SK-N-SH (cell line): ENCODE measurements around the gene GAB2. TPM values are rescaled to one million over a fixed set of nuclear protein-coding genes. Genes with fewer than 3 reads are reported as not detected.

Source experiments
- CTCF ChIA-PET: fragments of 300-600, 350-600 bp; formaldehyde crosslinking; extraction: SDS; loops from one replicate; lab custom pipeline; 2021; lab: Yijun Ruan, JAX
- POLR2A ChIA-PET: fragments of 350-600 bp; sonication (Branson Sonifier 250); formaldehyde crosslinking; extraction: SDS; loops from one replicate; lab custom pipeline; 2020; ENCODE audit warnings: antibody characterized with exemption, inconsistent platforms; lab: Yijun Ruan, JAX
- DNase-seq: peaks from one replicate; pipeline ENCODE4 v3.0.0; 2012
- H2AFZ ChIP-seq: fragments of 200-600 bp; sonication (generic); 2 replicates; pipeline ENCODE4 v1.8.1; 2016; ENCODE audit warnings: antibody characterized with exemption, mild to moderate bottlenecking, low read depth
- H3F3A ChIP-seq: fragments of 200-600 bp; sonication (generic); replicated peaks from 2 replicates; pipeline ENCODE3; 2016; ENCODE audit warnings: antibody characterized with exemption, mild to moderate bottlenecking; ENCODE audit not compliant: insufficient read depth
- H3K27ac ChIP-seq, 2 experiments: fragments of 200-500 bp in 1 of 2; fragments of 200-600 bp in 1 of 2; sonication (Bioruptor generic) in 1 of 2; sonication (generic), shearing (Covaris generic) in 1 of 2; 2 replicates each; pipeline versions ENCODE4 v1.5.1 to v1.6.1; 2014 to 2016; ENCODE audit warnings: low read depth in 2 of 2, inconsistent platforms in 1 of 2, low read length in 1 of 2, mild to moderate bottlenecking in 1 of 2, mixed read lengths in 1 of 2
- H3K27me3 ChIP-seq: fragments of 200-600 bp; sonication (generic), shearing (Covaris generic); 2 replicates; pipeline ENCODE4 v1.6.1; 2016; ENCODE audit warnings: mixed run types; ENCODE audit not compliant: insufficient read depth
- H3K36me3 ChIP-seq, 2 experiments: fragments of 200-500 bp in 1 of 2; fragments of 200-600 bp in 1 of 2; sonication (Bioruptor generic) in 1 of 2; sonication (generic) in 1 of 2; replicated peaks in 1 of 2; 2 replicates each; pipeline versions ENCODE3 to v1.5.1; 2014 to 2016; ENCODE audit warnings: low read length in 1 of 2, mild to moderate bottlenecking in 1 of 2; ENCODE audit not compliant: insufficient read depth in 2 of 2, control insufficient read depth in 1 of 2
- H3K4me1 ChIP-seq, 2 experiments: fragments of 200-500 bp in 1 of 2; fragments of 200-600 bp in 1 of 2; sonication (Bioruptor generic) in 1 of 2; sonication (generic), shearing (Covaris generic) in 1 of 2; 2 replicates each; pipeline versions ENCODE4 v1.5.1 to v1.6.1; 2014 to 2016; ENCODE audit warnings: low read depth in 1 of 2, low read length in 1 of 2, mixed run types in 1 of 2; ENCODE audit not compliant: insufficient read depth in 2 of 2, control insufficient read depth in 1 of 2
- H3K4me2 ChIP-seq: fragments of 200-600 bp; sonication (generic), shearing (Covaris generic); 2 replicates; pipeline ENCODE4 v1.6.1; 2017; ENCODE audit warnings: mixed run types
- H3K4me3 ChIP-seq, 2 experiments: fragments of 200-500 bp in 1 of 2; fragments of 200-600 bp in 1 of 2; sonication (Bioruptor generic) in 1 of 2; sonication (generic), shearing (Covaris generic) in 1 of 2; 2 replicates each; pipeline versions ENCODE4 v1.5.1 to v1.8.1; 2014 to 2016; ENCODE audit warnings: low read depth in 2 of 2, inconsistent platforms in 1 of 2, low read length in 1 of 2, mild to moderate bottlenecking in 1 of 2, mixed read lengths in 1 of 2, moderate library complexity in 1 of 2
- H3K79me2 ChIP-seq: fragments of 200-600 bp; sonication (generic); 2 replicates; pipeline ENCODE4 v1.8.1; 2017; ENCODE audit warnings: mild to moderate bottlenecking; ENCODE audit not compliant: insufficient read depth
- H3K9ac ChIP-seq: fragments of 200-600 bp; sonication (generic); 2 replicates; pipeline ENCODE4 v1.6.1; 2017; ENCODE audit warnings: mixed run types
- H3K9me2 ChIP-seq: fragments of 200-600 bp; sonication (generic); 2 replicates; pipeline ENCODE4 v1.6.1; 2017; ENCODE audit warnings: mixed run types
- H3K9me3 ChIP-seq: fragments of 200-600 bp; sonication (generic); 2 replicates; pipeline ENCODE4 v1.6.1; 2017; ENCODE audit warnings: mixed run types, mild to moderate bottlenecking, moderate library complexity
- H4K20me1 ChIP-seq: fragments of 200-600 bp; sonication (generic); 2 replicates; pipeline ENCODE4 v1.6.1; 2017; ENCODE audit warnings: mild to moderate bottlenecking, mixed run types; ENCODE audit not compliant: insufficient read depth
- EP300 ChIP-seq, 2 experiments: IDR thresholded peaks; 2 replicates each; pipeline versions ENCODE4 v1.4.0 to v1.6.1; 2012; ENCODE audit warnings: borderline replicate concordance in 1 of 2, low read depth in 1 of 2, low read length in 1 of 2
- EZH2phosphoT487 ChIP-seq: fragments of 200-600 bp; sonication (generic); IDR thresholded peaks from 2 replicates; pipeline ENCODE4 v1.6.1; 2017; ENCODE audit warnings: low read depth, mixed run types, mild to moderate bottlenecking, antibody characterized with exemption, moderate library complexity, borderline replicate concordance
- FOXJ3 ChIP-seq: sonication (generic); formaldehyde crosslinking; IDR thresholded peaks from 2 replicates; pipeline ENCODE4 v1.5.1; 2020; ENCODE audit warnings: mild to moderate bottlenecking, missing genetic modification reagents
- FOXM1 ChIP-seq: IDR thresholded peaks from 2 replicates; pipeline ENCODE4 v1.4.0; 2012; ENCODE audit warnings: low read depth, mild to moderate bottlenecking
- JUND ChIP-seq: IDR thresholded peaks from 2 replicates; pipeline ENCODE4 v1.4.0; 2012
- MEF2A ChIP-seq: IDR thresholded peaks from 2 replicates; pipeline ENCODE4 v1.4.0; 2012; ENCODE audit warnings: low read depth, borderline replicate concordance
- MXI1 ChIP-seq: IDR thresholded peaks from 2 replicates; pipeline ENCODE4 v1.6.1; 2012; ENCODE audit warnings: mild to moderate bottlenecking, low read depth, low read length, improper control_type of control experiment
- RAD21 ChIP-seq: IDR thresholded peaks from 2 replicates; pipeline ENCODE4 v1.6.1; 2012; ENCODE audit warnings: mild to moderate bottlenecking, low read length
- RCOR1 ChIP-seq: fragments of 150-350 bp; IDR thresholded peaks from 2 replicates; pipeline ENCODE4 v1.6.1; 2017; ENCODE audit warnings: antibody characterized with exemption, low read length
- RFX5 ChIP-seq: IDR thresholded peaks from 2 replicates; pipeline ENCODE4 v1.6.1; 2012; ENCODE audit warnings: mild to moderate bottlenecking, improper control_type of control experiment, low read length
- RXRA ChIP-seq: IDR thresholded peaks from 2 replicates; pipeline ENCODE4 v1.4.0; 2012; ENCODE audit warnings: low read depth, mild to moderate bottlenecking, borderline replicate concordance
- SIN3A ChIP-seq: IDR thresholded peaks from 2 replicates; pipeline ENCODE4 v1.6.1; 2012; ENCODE audit warnings: low read depth, mild to moderate bottlenecking, low read length, moderate library complexity, borderline replicate concordance
- SMC3 ChIP-seq: IDR thresholded peaks from 2 replicates; pipeline ENCODE4 v1.6.1; 2012; ENCODE audit warnings: low read depth, low read length, improper control_type of control experiment
- TEAD4 ChIP-seq: IDR thresholded peaks from 2 replicates; pipeline ENCODE4 v1.4.0; 2012; ENCODE audit warnings: mild to moderate bottlenecking, borderline replicate concordance; ENCODE audit not compliant: insufficient read depth
- YY1 ChIP-seq: IDR thresholded peaks from 2 replicates; pipeline ENCODE4 v1.4.0; 2012; ENCODE audit warnings: low read depth, mild to moderate bottlenecking
- WGBS: methylation state at CpG from one replicate; pipeline ENCODE4 v1.1.6; 2017; ENCODE audit warnings: low lambda C conversion rate; 5-methylcytosine and 5-hydroxymethylcytosine counted together
- polyA plus RNA-seq, 3 experiments: library from polyadenylated mRNA; depleted of rRNA; stranded (reverse); fragments of >200 nt; gene quantifications; 2 replicates each; pipeline ENCODE4 v1.2.3, GENCODE V29; 2012
- TF ChIP-seq, protein P1 (sequence below): fragments of 200-600 bp; sonication (generic); IDR thresholded peaks from 2 replicates; pipeline ENCODE4 v1.6.1; 2017; ENCODE audit warnings: antibody characterized with exemption, mild to moderate bottlenecking, moderate library complexity
- TF ChIP-seq, protein P2 (sequence below): fragments of 150-350 bp; IDR thresholded peaks from 2 replicates; pipeline ENCODE4 v1.6.1; 2016; ENCODE audit warnings: mild to moderate bottlenecking, low read depth, low read length
- TF ChIP-seq, protein P3 (sequence below): IDR thresholded peaks from 2 replicates; pipeline ENCODE4; 2012
- TF ChIP-seq, protein P4 (sequence below): IDR thresholded peaks from 2 replicates; pipeline ENCODE4 v1.4.0; 2012; ENCODE audit warnings: low read depth
- TF ChIP-seq, protein P5 (sequence below): IDR thresholded peaks from 2 replicates; pipeline ENCODE4 v1.4.0; 2012; ENCODE audit warnings: low read depth, borderline replicate concordance

GAB2 gene
- polyA plus RNA-seq, 1 of the 3 experiments (the other 2 are of a cell fraction), result 5.6 TPM

DNA sequence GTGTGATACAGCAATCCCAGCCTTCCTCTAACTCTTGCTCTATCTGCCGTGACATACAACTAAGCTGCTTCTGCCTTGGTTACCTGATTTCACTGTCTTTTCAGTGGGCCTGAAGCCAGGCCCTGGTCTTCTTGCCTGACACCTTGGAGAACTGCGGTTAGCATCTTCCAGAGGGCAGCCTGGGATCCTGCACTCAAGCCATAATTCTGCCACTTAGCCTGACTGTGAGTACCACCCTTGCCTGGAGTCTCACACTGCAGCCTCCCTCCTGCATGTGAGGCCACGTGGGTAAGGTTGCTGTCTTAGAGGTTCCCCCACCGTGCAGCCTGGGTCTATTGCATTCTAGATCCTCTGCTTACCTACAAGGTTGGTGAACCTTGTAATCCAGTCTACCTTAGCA, 193.1 kb downstream of the GAB2 start (continued):
- TF ChIP-seq, protein P1, sequence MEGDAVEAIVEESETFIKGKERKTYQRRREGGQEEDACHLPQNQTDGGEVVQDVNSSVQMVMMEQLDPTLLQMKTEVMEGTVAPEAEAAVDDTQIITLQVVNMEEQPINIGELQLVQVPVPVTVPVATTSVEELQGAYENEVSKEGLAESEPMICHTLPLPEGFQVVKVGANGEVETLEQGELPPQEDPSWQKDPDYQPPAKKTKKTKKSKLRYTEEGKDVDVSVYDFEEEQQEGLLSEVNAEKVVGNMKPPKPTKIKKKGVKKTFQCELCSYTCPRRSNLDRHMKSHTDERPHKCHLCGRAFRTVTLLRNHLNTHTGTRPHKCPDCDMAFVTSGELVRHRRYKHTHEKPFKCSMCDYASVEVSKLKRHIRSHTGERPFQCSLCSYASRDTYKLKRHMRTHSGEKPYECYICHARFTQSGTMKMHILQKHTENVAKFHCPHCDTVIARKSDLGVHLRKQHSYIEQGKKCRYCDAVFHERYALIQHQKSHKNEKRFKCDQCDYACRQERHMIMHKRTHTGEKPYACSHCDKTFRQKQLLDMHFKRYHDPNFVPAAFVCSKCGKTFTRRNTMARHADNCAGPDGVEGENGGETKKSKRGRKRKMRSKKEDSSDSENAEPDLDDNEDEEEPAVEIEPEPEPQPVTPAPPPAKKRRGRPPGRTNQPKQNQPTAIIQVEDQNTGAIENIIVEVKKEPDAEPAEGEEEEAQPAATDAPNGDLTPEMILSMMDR, result no peak
- no peak for TF ChIP-seq JUND
- no peak for TF ChIP-seq EZH2phosphoT487

DNA sequence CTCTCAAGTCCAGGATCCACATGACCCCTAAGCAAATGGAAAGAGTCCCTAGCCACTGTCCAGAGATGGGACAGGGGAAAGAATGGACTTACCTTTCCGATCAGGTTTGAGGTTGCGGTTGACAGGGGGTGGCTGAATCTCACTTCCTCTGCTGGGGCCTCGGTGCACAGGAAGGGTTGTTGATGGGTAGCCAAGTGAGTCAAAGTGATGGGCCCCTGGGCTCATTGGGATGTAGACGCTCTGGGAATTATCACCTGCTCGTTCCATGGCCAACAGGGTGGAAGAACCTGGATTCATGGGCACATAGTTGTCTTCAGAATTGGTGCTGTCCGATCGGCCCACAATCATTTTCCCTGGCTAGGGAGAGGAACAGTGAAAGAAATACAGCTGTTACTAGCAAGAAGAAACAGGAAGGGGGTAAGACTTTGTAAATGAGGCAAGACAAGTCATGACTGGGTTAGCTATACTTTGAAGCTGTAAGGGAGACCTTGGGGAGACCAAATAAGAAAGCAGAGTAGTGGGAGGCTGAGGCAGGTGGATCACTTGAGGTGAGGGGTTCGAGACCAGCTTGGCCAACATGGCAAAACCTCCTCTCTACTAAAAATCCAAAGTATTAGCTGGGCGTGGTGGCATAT, 194.2 kb downstream of the GAB2 start:
- Histone ChIP-seq H3K9me3 (no peaks in the 10 kb centered on the region), H3K36me3 (peaks cover 12 to 76% of the 10 kb centered on the region in 2 experiments), H4K20me1 (no peaks in the 10 kb centered on the region), H3K9me2 (no peaks in the 10 kb centered on the region), H3K27me3 (no peaks in the 10 kb centered on the region), H3K4me1 (peaks cover 0 to 7% of the 10 kb centered on the region in 2 experiments; a peak in 1 of 4 replicates), H2AFZ (no peak overlapping the region), H3K4me2 (no peak overlapping the region), H3K4me3 (no peak overlapping the region), H3K27ac (peak overlapping the region in 1 of 2 experiments; percentile 9; a peak in 1 of 4 replicates), H3K79me2 (no peaks in the 10 kb centered on the region), H3K9ac (no peak overlapping the region), H3F3A (no peaks in the 10 kb centered on the region)
- ChIA-PET CTCF (interaction anchor here (2.3 kb wide), 1 partner anchor 341 kb away, joined by 13 read pairs; no protein-coding TSS in a partner anchor), POLR2A (no interaction called here)
- no peak for DNase-seq
- no peak for TF ChIP-seq RAD21
- TF ChIP-seq MEF2A, result no peak
- TF ChIP-seq, protein P2, sequence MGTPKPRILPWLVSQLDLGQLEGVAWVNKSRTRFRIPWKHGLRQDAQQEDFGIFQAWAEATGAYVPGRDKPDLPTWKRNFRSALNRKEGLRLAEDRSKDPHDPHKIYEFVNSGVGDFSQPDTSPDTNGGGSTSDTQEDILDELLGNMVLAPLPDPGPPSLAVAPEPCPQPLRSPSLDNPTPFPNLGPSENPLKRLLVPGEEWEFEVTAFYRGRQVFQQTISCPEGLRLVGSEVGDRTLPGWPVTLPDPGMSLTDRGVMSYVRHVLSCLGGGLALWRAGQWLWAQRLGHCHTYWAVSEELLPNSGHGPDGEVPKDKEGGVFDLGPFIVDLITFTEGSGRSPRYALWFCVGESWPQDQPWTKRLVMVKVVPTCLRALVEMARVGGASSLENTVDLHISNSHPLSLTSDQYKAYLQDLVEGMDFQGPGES, result no peak
- TF ChIP-seq, protein P1, result no peak
- TF ChIP-seq SMC3, result no peak
- TF ChIP-seq RFX5, result no peak
- no peak for TF ChIP-seq TEAD4
- TF ChIP-seq YY1, result no peak
- no peak for TF ChIP-seq FOXM1
- TF ChIP-seq FOXJ3 (CRISPR knock-in tag), result no peak
- no peak for TF ChIP-seq RXRA
- no peak for TF ChIP-seq RCOR1
- no peak for TF ChIP-seq EP300 (IDR thresholded peaks at IDR 0.05; ENCODE audit: borderline replicate concordance in 1 of 2, low read depth in 1 of 2, low read length in 1 of 2)
- no peak for TF ChIP-seq SIN3A
- TF ChIP-seq, protein P3, sequence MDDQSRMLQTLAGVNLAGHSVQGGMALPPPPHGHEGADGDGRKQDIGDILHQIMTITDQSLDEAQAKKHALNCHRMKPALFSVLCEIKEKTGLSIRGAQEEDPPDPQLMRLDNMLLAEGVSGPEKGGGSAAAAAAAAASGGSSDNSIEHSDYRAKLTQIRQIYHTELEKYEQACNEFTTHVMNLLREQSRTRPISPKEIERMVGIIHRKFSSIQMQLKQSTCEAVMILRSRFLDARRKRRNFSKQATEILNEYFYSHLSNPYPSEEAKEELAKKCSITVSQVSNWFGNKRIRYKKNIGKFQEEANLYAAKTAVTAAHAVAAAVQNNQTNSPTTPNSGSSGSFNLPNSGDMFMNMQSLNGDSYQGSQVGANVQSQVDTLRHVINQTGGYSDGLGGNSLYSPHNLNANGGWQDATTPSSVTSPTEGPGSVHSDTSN, result no peak
- TF ChIP-seq MXI1, result no peak
- TF ChIP-seq, protein P4, sequence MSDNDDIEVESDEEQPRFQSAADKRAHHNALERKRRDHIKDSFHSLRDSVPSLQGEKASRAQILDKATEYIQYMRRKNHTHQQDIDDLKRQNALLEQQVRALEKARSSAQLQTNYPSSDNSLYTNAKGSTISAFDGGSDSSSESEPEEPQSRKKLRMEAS, result no peak
- TF ChIP-seq JUND, result no peak
- TF ChIP-seq, protein P5, sequence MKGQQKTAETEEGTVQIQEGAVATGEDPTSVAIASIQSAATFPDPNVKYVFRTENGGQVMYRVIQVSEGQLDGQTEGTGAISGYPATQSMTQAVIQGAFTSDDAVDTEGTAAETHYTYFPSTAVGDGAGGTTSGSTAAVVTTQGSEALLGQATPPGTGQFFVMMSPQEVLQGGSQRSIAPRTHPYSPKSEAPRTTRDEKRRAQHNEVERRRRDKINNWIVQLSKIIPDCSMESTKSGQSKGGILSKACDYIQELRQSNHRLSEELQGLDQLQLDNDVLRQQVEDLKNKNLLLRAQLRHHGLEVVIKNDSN, result no peak
- 96% methylated on average over 7 of the region's 9 CpGs for WGBS
